SK-N-SH (cell line): ENCODE results near the gene FRMD1. TPM values are rescaled to one million over a fixed set of nuclear protein-coding genes. Genes with fewer than 3 reads are reported as not detected.

ENCODE experiments used
- CTCF ChIA-PET: fragments of 300-600, 350-600 bp; formaldehyde crosslinking; extraction: SDS; loops from one replicate; lab custom pipeline; 2021; lab: Yijun Ruan, JAX
- POLR2A ChIA-PET: fragments of 350-600 bp; sonication (Branson Sonifier 250); formaldehyde crosslinking; extraction: SDS; loops from one replicate; lab custom pipeline; 2020; ENCODE audit warnings: antibody characterized with exemption, inconsistent platforms; lab: Yijun Ruan, JAX
- DNase-seq: peaks from one replicate; pipeline ENCODE4 v3.0.0; 2012
- H2AFZ ChIP-seq: fragments of 200-600 bp; sonication (generic); 2 replicates; pipeline ENCODE4 v1.8.1; 2016; ENCODE audit warnings: antibody characterized with exemption, mild to moderate bottlenecking, low read depth
- H3F3A ChIP-seq: fragments of 200-600 bp; sonication (generic); replicated peaks from 2 replicates; pipeline ENCODE3; 2016; ENCODE audit warnings: antibody characterized with exemption, mild to moderate bottlenecking; ENCODE audit not compliant: insufficient read depth
- H3K27ac ChIP-seq, 2 experiments: fragments of 200-500 bp in 1 of 2; fragments of 200-600 bp in 1 of 2; sonication (Bioruptor generic) in 1 of 2; sonication (generic), shearing (Covaris generic) in 1 of 2; 2 replicates each; pipeline versions ENCODE4 v1.5.1 to v1.6.1; 2014 to 2016; ENCODE audit warnings: low read depth in 2 of 2, inconsistent platforms in 1 of 2, low read length in 1 of 2, mild to moderate bottlenecking in 1 of 2, mixed read lengths in 1 of 2
- H3K27me3 ChIP-seq: fragments of 200-600 bp; sonication (generic), shearing (Covaris generic); 2 replicates; pipeline ENCODE4 v1.6.1; 2016; ENCODE audit warnings: mixed run types; ENCODE audit not compliant: insufficient read depth
- H3K36me3 ChIP-seq, 2 experiments: fragments of 200-500 bp in 1 of 2; fragments of 200-600 bp in 1 of 2; sonication (Bioruptor generic) in 1 of 2; sonication (generic) in 1 of 2; replicated peaks in 1 of 2; 2 replicates each; pipeline versions ENCODE3 to v1.5.1; 2014 to 2016; ENCODE audit warnings: low read length in 1 of 2, mild to moderate bottlenecking in 1 of 2; ENCODE audit not compliant: insufficient read depth in 2 of 2, control insufficient read depth in 1 of 2
- H3K4me1 ChIP-seq, 2 experiments: fragments of 200-500 bp in 1 of 2; fragments of 200-600 bp in 1 of 2; sonication (Bioruptor generic) in 1 of 2; sonication (generic), shearing (Covaris generic) in 1 of 2; 2 replicates each; pipeline versions ENCODE4 v1.5.1 to v1.6.1; 2014 to 2016; ENCODE audit warnings: low read depth in 1 of 2, low read length in 1 of 2, mixed run types in 1 of 2; ENCODE audit not compliant: insufficient read depth in 2 of 2, control insufficient read depth in 1 of 2
- H3K4me2 ChIP-seq: fragments of 200-600 bp; sonication (generic), shearing (Covaris generic); 2 replicates; pipeline ENCODE4 v1.6.1; 2017; ENCODE audit warnings: mixed run types
- H3K4me3 ChIP-seq, 2 experiments: fragments of 200-500 bp in 1 of 2; fragments of 200-600 bp in 1 of 2; sonication (Bioruptor generic) in 1 of 2; sonication (generic), shearing (Covaris generic) in 1 of 2; 2 replicates each; pipeline versions ENCODE4 v1.5.1 to v1.8.1; 2014 to 2016; ENCODE audit warnings: low read depth in 2 of 2, inconsistent platforms in 1 of 2, low read length in 1 of 2, mild to moderate bottlenecking in 1 of 2, mixed read lengths in 1 of 2, moderate library complexity in 1 of 2
- H3K79me2 ChIP-seq: fragments of 200-600 bp; sonication (generic); 2 replicates; pipeline ENCODE4 v1.8.1; 2017; ENCODE audit warnings: mild to moderate bottlenecking; ENCODE audit not compliant: insufficient read depth
- H3K9ac ChIP-seq: fragments of 200-600 bp; sonication (generic); 2 replicates; pipeline ENCODE4 v1.6.1; 2017; ENCODE audit warnings: mixed run types
- H3K9me2 ChIP-seq: fragments of 200-600 bp; sonication (generic); 2 replicates; pipeline ENCODE4 v1.6.1; 2017; ENCODE audit warnings: mixed run types
- H3K9me3 ChIP-seq: fragments of 200-600 bp; sonication (generic); 2 replicates; pipeline ENCODE4 v1.6.1; 2017; ENCODE audit warnings: mixed run types, mild to moderate bottlenecking, moderate library complexity
- H4K20me1 ChIP-seq: fragments of 200-600 bp; sonication (generic); 2 replicates; pipeline ENCODE4 v1.6.1; 2017; ENCODE audit warnings: mild to moderate bottlenecking, mixed run types; ENCODE audit not compliant: insufficient read depth
- REST ChIP-seq: IDR thresholded peaks from 2 replicates; pipeline ENCODE4 v1.6.1; 2012; ENCODE audit warnings: mild to moderate bottlenecking, low read depth, low read length, moderate library complexity
- SIN3A ChIP-seq: IDR thresholded peaks from 2 replicates; pipeline ENCODE4 v1.6.1; 2012; ENCODE audit warnings: low read depth, mild to moderate bottlenecking, low read length, moderate library complexity, borderline replicate concordance
- USF1 ChIP-seq: IDR thresholded peaks from 2 replicates; pipeline ENCODE4 v1.4.0; 2012; ENCODE audit warnings: low read depth, borderline replicate concordance
- USF2 ChIP-seq: fragments of 150-350 bp; IDR thresholded peaks from 2 replicates; pipeline ENCODE4 v1.6.1; 2017; ENCODE audit warnings: antibody characterized with exemption, low read length, low read depth, borderline replicate concordance
- YY1 ChIP-seq: IDR thresholded peaks from 2 replicates; pipeline ENCODE4 v1.4.0; 2012; ENCODE audit warnings: low read depth, mild to moderate bottlenecking
- WGBS: methylation state at CpG from one replicate; pipeline ENCODE4 v1.1.6; 2017; ENCODE audit warnings: low lambda C conversion rate; 5-methylcytosine and 5-hydroxymethylcytosine counted together
- polyA plus RNA-seq, 3 experiments: library from polyadenylated mRNA; depleted of rRNA; stranded (reverse); fragments of >200 nt; gene quantifications; 2 replicates each; pipeline ENCODE4 v1.2.3, GENCODE V29; 2012

The FRMD1 gene
- polyA plus RNA-seq, 1 of the 3 experiments (the other 2 are of a cell fraction) = not detected

- TF ChIP-seq USF1 = no peak
- TF ChIP-seq SIN3A = no peak
- no peak for TF ChIP-seq USF2
- no peak for TF ChIP-seq YY1
Observed at GRCh38 chr6:168122011-168122410, 43.0 kb upstream of the FRMD1 start (continued).

GRCh38 chr6:168121303-168121665, 42.3 kb upstream of the FRMD1 start:
- POLR2A ChIA-PET = no interaction called here
- Histone ChIP-seq H3K27me3 (no peaks in the 10 kb centered on the region), H3F3A (no peaks in the 10 kb centered on the region), H4K20me1 (no peaks in the 10 kb centered on the region), H2AFZ (no peak overlapping the region), H3K4me2 (no peak overlapping the region), H3K4me1 (no peaks in the 10 kb centered on the region), H3K9me2 (no peaks in the 10 kb centered on the region), H3K4me3 (no peak overlapping the region), H3K9ac (no peak overlapping the region), H3K9me3 (peaks cover 3% of the 10 kb centered on the region; the same call in 1 of the 2 replicates), H3K27ac (no peak overlapping the region), H3K79me2 (no peaks in the 10 kb centered on the region), H3K36me3 (no peaks in the 10 kb centered on the region)
- WGBS = 45% methylated on average over 8 of the region's 8 CpGs
- peak; percentile 4 for DNase-seq
- CTCF ChIA-PET = interaction anchor here (0.8 to 1.0 kb wide), 3 partner anchors 18 to 235 kb away, joined by 3 to 4 read pairs (median 4); no protein-coding TSS in a partner anchor
- no peak for TF ChIP-seq USF1
- TF ChIP-seq REST = no peak
